ENCODE data around the gene STMN1.

DNA sequence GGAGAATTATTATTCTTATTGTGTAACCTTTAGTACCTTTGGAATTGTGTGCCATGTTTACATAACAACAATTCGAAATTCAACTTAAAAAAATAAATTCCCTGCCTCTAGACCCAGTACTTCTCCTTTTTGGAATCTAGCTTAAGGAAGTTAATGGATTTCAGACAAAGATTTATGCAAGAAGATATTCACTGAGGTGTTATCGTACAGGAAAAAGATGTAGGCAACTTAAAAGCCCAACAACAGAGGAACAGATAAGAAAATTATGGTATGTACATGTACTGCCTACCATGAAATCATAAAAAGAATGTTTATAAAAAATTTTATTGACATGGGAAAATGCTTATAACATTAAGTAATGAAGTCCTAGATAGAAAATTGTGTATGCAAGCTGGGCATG is 18.2 kb upstream of the STMN1 start:
- TF ChIP-seq, protein P1, sequence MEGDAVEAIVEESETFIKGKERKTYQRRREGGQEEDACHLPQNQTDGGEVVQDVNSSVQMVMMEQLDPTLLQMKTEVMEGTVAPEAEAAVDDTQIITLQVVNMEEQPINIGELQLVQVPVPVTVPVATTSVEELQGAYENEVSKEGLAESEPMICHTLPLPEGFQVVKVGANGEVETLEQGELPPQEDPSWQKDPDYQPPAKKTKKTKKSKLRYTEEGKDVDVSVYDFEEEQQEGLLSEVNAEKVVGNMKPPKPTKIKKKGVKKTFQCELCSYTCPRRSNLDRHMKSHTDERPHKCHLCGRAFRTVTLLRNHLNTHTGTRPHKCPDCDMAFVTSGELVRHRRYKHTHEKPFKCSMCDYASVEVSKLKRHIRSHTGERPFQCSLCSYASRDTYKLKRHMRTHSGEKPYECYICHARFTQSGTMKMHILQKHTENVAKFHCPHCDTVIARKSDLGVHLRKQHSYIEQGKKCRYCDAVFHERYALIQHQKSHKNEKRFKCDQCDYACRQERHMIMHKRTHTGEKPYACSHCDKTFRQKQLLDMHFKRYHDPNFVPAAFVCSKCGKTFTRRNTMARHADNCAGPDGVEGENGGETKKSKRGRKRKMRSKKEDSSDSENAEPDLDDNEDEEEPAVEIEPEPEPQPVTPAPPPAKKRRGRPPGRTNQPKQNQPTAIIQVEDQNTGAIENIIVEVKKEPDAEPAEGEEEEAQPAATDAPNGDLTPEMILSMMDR (IDR thresholded peaks at IDR 0.05 in 2 of 3, conservative IDR thresholded peaks at IDR 0.05 in 1 of 3; ENCODE audit: borderline replicate concordance in 1 of 3, insufficient read depth in 1 of 3, low read depth in 2 of 3, low read length in 2 of 3), result no peak
- TF ChIP-seq SRF (IDR thresholded peaks at IDR 0.05; ENCODE audit: low read depth) (no peak), POLR2A (IDR thresholded peaks at IDR 0.05; ENCODE audit: borderline replicate concordance, extremely low read depth, insufficient read depth, insufficient read length) (no peak), POLR2AphosphoS5 (IDR thresholded peaks at IDR 0.05; ENCODE audit: low read depth, low read length) (no peak), RAD21 (IDR thresholded peaks at IDR 0.05; ENCODE audit: low read depth) (no peak), EZH2phosphoT487 (IDR thresholded peaks at IDR 0.05; ENCODE audit: borderline replicate concordance) (no peak), CEBPB (IDR thresholded peaks at IDR 0.05; ENCODE audit: low read depth) (no peak), EZH2 (IDR thresholded peaks at IDR 0.05) (no peak), ZNF274 (IDR thresholded peaks at IDR 0.05; ENCODE audit: low read depth, low read length) (no peak), SIN3A (IDR thresholded peaks at IDR 0.05; ENCODE audit: low read depth) (no peak), JUND (IDR thresholded peaks at IDR 0.05) (no peak)
- TF ChIP-seq, protein P2, sequence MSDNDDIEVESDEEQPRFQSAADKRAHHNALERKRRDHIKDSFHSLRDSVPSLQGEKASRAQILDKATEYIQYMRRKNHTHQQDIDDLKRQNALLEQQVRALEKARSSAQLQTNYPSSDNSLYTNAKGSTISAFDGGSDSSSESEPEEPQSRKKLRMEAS (IDR thresholded peaks at IDR 0.05), result no peak
- TF ChIP-seq, protein P3, sequence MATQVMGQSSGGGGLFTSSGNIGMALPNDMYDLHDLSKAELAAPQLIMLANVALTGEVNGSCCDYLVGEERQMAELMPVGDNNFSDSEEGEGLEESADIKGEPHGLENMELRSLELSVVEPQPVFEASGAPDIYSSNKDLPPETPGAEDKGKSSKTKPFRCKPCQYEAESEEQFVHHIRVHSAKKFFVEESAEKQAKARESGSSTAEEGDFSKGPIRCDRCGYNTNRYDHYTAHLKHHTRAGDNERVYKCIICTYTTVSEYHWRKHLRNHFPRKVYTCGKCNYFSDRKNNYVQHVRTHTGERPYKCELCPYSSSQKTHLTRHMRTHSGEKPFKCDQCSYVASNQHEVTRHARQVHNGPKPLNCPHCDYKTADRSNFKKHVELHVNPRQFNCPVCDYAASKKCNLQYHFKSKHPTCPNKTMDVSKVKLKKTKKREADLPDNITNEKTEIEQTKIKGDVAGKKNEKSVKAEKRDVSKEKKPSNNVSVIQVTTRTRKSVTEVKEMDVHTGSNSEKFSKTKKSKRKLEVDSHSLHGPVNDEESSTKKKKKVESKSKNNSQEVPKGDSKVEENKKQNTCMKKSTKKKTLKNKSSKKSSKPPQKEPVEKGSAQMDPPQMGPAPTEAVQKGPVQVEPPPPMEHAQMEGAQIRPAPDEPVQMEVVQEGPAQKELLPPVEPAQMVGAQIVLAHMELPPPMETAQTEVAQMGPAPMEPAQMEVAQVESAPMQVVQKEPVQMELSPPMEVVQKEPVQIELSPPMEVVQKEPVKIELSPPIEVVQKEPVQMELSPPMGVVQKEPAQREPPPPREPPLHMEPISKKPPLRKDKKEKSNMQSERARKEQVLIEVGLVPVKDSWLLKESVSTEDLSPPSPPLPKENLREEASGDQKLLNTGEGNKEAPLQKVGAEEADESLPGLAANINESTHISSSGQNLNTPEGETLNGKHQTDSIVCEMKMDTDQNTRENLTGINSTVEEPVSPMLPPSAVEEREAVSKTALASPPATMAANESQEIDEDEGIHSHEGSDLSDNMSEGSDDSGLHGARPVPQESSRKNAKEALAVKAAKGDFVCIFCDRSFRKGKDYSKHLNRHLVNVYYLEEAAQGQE (IDR thresholded peaks at IDR 0.05; ENCODE audit: low read depth), result no peak
